HFFc6 (cell line): ENCODE data around the gene EFNA1. TPM values are rescaled to one million over a fixed set of nuclear protein-coding genes. Genes with fewer than 3 reads are reported as not detected.

Source experiments
- DNase-seq: peaks from one replicate; pipeline ENCODE4 v3.0.0-alpha.2; 2018
- H3K27ac Mint-ChIP-seq: 2 replicates; pipeline ENCODE4 v1.8.0; 2020; ENCODE audit warnings: mild to moderate bottlenecking, mixed read lengths
- H3K27me3 Mint-ChIP-seq: 2 replicates; pipeline ENCODE4 v1.8.0; 2021; ENCODE audit warnings: mild to moderate bottlenecking, moderate library complexity, mixed read lengths; ENCODE audit not compliant: insufficient read depth
- H3K36me3 Mint-ChIP-seq: 2 replicates; pipeline ENCODE4 v1.8.0; 2021; ENCODE audit warnings: low read depth, mixed read lengths
- H3K4me1 Mint-ChIP-seq: 2 replicates; pipeline ENCODE4 v1.8.0; 2020; ENCODE audit warnings: low read depth, mixed read lengths
- H3K4me3 Mint-ChIP-seq: 2 replicates; pipeline ENCODE4 v1.8.0; 2020; ENCODE audit warnings: mild to moderate bottlenecking, moderate library complexity, mixed read lengths
- H3K9me3 Mint-ChIP-seq: 2 replicates; pipeline ENCODE4 v1.8.0; 2020; ENCODE audit warnings: mild to moderate bottlenecking, mixed read lengths
- total RNA-seq, 6 experiments: library from RNA; stranded (reverse); fragmentation: NEBNext Ultra II Directional; extraction: Animal tissue kit (Norgen Biotek cat#: 25700); gene quantifications; 2 replicates in 1 of 6; 3 replicates in 5 of 6; pipeline ENCODE4 v1.2.3, GENCODE V29; 2021
- TF ChIP-seq, protein P1 (sequence below): fragments of 200-600 bp; sonication (generic); IDR thresholded peaks from 2 replicates; pipeline ENCODE4 v1.5.0; 2021; ENCODE audit warnings: antibody characterized with exemption, mild to moderate bottlenecking

The EFNA1 gene
- total RNA-seq, 6 experiments from 2014 or later, result 0.19 TPM; not detected in 5

DNA sequence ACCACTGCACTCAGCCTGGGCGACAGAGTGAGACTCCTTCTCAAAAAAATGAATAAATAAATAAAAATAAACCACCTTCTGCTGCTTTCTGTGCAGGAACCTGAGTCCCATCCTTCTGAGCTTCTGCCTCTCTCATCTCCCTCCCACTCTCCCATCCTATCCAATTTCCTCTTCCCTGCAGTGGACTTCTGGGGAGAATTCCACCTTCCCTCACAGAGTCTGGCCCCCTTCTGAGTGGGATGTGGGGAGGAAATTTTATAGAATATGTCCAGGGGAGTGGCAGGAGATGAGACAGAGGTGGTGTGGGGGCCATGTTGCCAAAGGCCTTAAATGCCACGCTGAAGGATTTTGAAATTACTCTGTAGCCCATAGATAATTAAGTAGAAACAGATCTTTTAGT lies 5.4 kb upstream of the EFNA1 start:
- Mint-ChIP-seq H3K36me3 (no peaks in the 10 kb centered on the region), H3K9me3 (no peaks in the 10 kb centered on the region), H3K4me1 (peaks cover 16% of the 10 kb centered on the region), H3K4me3 (no peak overlapping the region), H3K27ac (no peak overlapping the region), H3K27me3 (peaks cover 62% of the 10 kb centered on the region)
- TF ChIP-seq, protein P1, sequence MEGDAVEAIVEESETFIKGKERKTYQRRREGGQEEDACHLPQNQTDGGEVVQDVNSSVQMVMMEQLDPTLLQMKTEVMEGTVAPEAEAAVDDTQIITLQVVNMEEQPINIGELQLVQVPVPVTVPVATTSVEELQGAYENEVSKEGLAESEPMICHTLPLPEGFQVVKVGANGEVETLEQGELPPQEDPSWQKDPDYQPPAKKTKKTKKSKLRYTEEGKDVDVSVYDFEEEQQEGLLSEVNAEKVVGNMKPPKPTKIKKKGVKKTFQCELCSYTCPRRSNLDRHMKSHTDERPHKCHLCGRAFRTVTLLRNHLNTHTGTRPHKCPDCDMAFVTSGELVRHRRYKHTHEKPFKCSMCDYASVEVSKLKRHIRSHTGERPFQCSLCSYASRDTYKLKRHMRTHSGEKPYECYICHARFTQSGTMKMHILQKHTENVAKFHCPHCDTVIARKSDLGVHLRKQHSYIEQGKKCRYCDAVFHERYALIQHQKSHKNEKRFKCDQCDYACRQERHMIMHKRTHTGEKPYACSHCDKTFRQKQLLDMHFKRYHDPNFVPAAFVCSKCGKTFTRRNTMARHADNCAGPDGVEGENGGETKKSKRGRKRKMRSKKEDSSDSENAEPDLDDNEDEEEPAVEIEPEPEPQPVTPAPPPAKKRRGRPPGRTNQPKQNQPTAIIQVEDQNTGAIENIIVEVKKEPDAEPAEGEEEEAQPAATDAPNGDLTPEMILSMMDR, result no peak
- no peak for DNase-seq

DNA sequence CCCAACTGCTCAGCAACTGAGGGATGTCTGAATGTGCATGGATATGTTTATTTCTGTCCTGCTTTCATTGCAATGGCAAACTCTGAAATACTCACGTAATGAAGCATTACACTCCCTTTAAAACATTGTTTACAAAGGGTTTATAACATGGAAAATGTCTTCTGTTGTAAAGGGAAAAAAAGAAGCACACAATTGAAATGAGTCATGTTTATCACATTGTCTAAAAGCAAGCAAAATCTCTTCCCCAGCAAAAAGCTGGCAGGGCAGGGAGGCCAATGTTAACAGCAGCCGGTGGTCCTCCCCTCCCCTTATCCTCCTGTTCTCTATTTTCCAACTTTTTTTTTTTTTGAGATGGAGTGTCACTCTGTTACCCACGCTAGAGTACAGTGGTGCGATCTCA lies 3.9 kb upstream of the EFNA1 start:
- Mint-ChIP-seq H3K36me3 (no peaks in the 10 kb centered on the region), H3K4me1 (peaks cover 27% of the 10 kb centered on the region), H3K27ac (no peak overlapping the region), H3K27me3 (peaks cover 68% of the 10 kb centered on the region), H3K4me3 (no peak overlapping the region), H3K9me3 (no peaks in the 10 kb centered on the region)
- DNase-seq, result no peak
- TF ChIP-seq, protein P1, result no peak

GRCh38 chr1:155124503-155125463 lies 2.9 kb upstream of the EFNA1 start:
- Mint-ChIP-seq H3K36me3 (no peaks in the 10 kb centered on the region), H3K4me1 (peaks cover 32% of the 10 kb centered on the region), H3K27me3 (peaks cover 67% of the 10 kb centered on the region), H3K4me3 (no peak overlapping the region), H3K9me3 (no peaks in the 10 kb centered on the region), H3K27ac (no peak overlapping the region)
- TF ChIP-seq, protein P1, result no peak
- DNase-seq, result no peak

DNA sequence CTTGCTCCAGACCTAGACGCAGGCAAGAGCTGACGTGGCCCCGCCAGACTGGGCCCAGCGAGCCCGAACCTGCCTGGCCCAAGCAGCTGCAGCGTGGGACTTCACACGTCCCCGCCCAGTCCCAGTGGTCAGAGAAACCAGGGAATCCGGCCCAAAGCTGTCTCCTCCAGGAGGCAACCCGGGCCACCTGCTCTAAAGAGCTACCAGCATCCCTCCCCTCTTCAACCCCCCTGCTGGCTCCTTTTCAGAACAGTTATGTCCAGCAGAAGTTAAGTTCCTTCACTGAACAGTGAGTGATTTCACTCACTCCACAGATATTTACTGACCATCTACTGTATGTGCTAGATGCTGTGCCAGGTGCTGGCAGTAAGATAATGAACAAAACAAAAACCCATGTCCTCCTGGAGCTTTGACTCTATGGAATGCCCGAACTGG lies 2.1 kb upstream of the EFNA1 start:
- TF ChIP-seq, protein P1, result no peak
- H3K36me3 Mint-ChIP-seq, result no peaks in the 10 kb centered on the region
- H3K4me3 Mint-ChIP-seq, result no peak overlapping the region
- H3K9me3 Mint-ChIP-seq, result no peaks in the 10 kb centered on the region
- no peak for DNase-seq
- H3K27ac Mint-ChIP-seq, result no peak overlapping the region
- peaks cover 61% of the 10 kb centered on the region for H3K27me3 Mint-ChIP-seq
- peaks cover 34% of the 10 kb centered on the region for H3K4me1 Mint-ChIP-seq

DNA sequence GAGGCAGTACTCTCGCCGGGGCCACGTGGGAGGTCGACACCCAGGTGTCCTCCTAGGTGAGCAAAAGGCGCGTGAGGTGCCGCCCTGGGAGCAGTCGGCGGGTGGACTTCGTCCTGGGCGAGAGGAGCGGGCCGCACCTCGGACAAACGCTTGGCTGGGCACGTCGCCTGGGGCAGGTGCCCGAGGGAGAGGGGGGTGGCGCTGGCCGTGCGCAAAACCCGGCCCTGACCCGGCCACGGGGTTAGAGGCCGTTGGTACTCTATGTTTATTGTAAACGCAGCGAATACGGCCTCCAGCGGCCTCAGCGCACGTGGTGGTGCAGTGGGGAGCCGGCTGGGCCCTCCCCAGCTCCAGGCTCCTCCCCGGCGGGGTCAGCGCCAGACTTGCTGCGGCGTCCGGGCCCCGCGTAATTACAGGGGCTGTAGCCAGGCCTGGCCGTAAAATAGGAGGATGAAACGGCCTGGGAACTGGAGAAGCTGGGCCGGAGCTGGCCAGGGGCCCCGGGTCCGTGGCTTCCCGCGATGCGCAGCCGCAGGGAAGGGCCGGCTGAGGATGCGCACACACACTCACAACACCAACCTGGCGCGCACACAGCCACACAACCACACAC lies 1.6 kb upstream of the EFNA1 start:
- TF ChIP-seq, protein P1, result no peak
- H3K27me3 Mint-ChIP-seq, result peaks cover 58% of the 10 kb centered on the region
- H3K4me3 Mint-ChIP-seq, result peak overlapping the region; percentile 64
- H3K27ac Mint-ChIP-seq, result no peak overlapping the region
- H3K4me1 Mint-ChIP-seq, result peaks cover 34% of the 10 kb centered on the region
- no peaks in the 10 kb centered on the region for H3K36me3 Mint-ChIP-seq
- DNase-seq, result no peak
- H3K9me3 Mint-ChIP-seq, result no peaks in the 10 kb centered on the region
